Activated CD4-positive, CD25-positive, alpha-beta regulatory T cell treated with anti-CD3 and anti-CD28 coated beads, Interleukin-2, amount 50 U/mL, for 72 hours (primary cell): ENCODE results near the gene ZFYVE28.
"Not testable (repeated sequence)": the region's sequence is repeated elsewhere in the genome, so short reads cannot be mapped to it uniquely, and the experiment has no call there.

ENCODE experiments used
- DNase-seq: peaks from one replicate; pipeline ENCODE4 v3.0.0; 2021

ZFYVE28 gene

GRCh38 chr4:2283199-2283711 is 135.2 kb downstream of the ZFYVE28 start:
- no peak for DNase-seq

GRCh38 chr4:2281575-2282343 is 136.7 kb downstream of the ZFYVE28 start:
- peak; percentile 61 for DNase-seq

- DNase-seq = no peak
These were observed 137.7 kb downstream of the ZFYVE28 start for GRCh38 chr4:2280531-2281300.

DNA sequence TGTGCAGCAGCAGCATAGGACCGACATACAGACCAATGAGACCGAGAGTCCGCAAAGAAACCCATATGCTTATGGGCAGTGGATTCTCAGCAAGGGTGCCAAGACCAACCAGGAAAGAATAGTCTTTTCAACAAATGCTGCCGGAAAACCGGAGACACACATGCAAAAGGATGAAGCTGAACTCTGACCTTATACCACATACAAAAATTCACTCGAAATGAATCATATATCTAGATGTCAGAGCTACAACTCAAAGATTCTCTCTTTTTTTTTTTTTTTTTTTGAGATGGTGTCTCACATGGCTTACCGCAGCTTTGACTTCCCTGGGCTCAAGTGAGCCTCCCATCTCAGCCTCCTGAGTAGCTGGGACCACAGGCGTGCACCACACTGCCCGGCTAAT is 140.5 kb downstream of the ZFYVE28 start:
- no peak for DNase-seq

DNA sequence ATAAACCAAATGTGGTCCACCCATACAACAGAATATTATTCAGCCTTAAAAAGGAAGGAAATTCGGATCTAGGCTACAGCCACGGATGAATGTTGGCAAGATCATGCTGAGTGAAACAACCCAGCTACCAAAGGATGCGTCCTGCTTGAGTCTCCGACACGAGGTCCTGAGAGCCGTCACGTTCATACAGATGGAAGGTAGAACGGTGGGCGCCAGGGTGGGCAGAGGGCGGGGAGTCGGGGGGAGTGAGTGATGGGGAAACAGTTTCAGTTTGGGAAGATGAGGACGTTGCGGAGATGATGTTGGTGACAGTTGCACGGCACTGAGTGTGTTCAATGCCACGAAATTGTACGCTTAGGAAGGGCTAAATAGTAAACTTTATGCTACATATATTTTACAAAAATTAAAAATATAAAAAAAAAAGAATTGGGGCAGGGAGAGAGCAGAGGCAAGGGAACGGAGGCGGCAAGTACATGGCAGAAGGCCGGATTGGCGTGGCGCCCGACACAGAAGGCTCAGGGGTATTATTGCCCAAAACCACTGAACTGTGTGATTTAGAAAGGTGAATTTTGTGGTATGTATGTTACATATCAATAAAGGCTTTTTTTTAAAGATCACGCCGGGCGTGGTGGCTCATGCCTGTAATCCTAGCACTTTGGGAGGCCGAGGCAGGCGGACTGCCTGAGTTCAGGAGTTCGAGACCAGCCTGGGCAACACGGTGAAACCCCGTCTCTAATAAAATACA is 141.7 kb downstream of the ZFYVE28 start:
- DNase-seq = no peak

DNA sequence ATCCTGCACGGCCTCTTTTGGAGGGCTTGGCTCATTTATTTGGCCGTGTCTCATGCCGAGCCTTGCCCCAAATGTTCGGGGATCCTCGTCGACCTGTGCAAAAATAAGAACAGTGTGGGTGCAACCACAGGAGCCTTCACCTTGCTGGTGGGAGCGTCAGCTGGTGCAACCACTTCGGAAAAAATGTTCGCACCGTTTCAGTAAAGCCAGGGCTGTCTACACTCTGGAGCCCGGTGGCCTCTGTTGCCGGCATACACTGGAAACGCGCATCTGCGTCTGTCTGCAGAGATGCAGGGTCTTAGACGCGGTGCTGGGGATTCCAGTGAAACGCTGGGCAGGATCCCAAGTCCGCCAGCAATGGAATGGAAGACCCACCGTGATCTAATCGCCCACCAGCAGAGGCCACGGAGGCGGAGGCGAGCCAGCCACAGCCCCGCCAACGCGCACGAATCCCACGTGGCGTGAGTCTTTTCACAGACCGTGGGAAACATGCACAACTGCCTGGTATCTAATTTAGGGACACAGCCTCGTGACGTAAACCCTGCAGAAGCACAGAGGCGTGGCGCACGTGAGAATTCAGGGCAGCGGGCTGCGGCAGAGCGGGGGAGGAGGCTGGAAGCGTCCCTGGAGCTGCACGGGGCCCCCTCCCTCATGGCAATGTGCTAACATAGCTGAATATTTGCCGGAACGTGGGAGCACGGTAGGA is 142.7 kb downstream of the ZFYVE28 start:
- DNase-seq = no peak

- DNase-seq = not testable (repeated sequence)
These were observed 143.4 kb downstream of the ZFYVE28 start for GRCh38 chr4:2275044-2275397.

DNA sequence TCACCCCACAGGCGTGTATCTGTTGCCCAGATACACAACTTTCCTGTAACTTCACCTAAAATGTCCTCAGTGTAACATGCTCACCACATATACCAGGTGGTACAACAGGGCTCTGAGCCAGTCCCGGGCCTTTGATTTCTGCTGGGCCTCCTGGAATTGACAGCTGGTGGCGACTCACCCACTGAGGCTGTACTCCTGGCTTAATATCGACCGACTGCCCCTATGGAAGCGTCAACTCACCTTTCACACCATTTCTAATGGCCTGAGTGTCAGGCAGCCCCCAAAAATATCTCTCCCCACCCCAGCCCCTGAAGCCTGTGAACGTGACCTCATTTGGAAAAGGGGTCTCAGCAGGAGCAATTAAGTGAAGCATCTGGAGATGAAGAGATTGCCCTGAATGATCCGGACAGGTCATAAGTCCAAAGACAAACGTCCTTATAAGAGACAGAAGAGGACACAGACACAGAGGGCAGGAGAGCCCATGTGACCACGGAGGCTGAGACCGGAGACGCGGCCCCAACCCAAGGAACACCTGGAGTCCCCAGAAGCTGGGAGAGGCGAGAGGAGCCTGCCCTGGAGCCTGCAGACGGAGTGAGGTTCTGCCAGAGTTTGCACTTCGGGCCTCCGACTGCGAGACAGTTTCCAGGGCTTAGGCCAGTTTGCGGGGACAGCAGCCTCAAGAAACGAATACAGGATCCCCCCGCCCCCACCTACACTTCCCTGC is 144.0 kb downstream of the ZFYVE28 start:
- no peak for DNase-seq

GRCh38 chr4:2273657-2274319 is 144.7 kb downstream of the ZFYVE28 start:
- DNase-seq = no peak

DNA sequence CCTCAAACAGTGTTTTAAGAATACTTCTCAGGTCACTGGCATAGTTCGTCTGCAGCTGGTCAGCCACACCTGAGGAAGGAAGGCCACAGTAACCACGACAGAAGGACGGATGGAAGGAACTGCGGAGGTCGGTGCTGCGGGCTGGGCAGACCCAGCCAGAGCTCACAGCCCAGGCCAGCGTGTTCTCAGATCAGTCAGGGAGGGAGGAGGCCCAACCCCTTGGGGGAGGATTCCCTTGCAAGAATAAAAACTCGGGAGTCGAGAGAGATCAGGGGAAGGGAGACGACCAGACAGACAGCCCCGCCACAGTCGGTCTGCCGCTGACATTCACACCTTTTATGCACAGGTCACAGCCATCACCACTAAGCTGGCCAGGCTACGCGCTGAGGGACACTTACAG is 145.2 kb downstream of the ZFYVE28 start:
- no peak for DNase-seq

GRCh38 chr4:2272828-2273120 is 145.7 kb downstream of the ZFYVE28 start:
- no peak for DNase-seq

GRCh38 chr4:2272026-2272827 is 146.2 kb downstream of the ZFYVE28 start:
- DNase-seq = no peak

GRCh38 chr4:2271279-2272025 is 147.0 kb downstream of the ZFYVE28 start:
- no peak for DNase-seq

- no peak for DNase-seq
These were observed 147.9 kb downstream of the ZFYVE28 start for GRCh38 chr4:2270341-2271165.

- no peak for DNase-seq
These were observed 148.8 kb downstream of the ZFYVE28 start for GRCh38 chr4:2269618-2270163.

GRCh38 chr4:2269206-2269531 is 149.3 kb downstream of the ZFYVE28 start:
- no peak for DNase-seq

DNA sequence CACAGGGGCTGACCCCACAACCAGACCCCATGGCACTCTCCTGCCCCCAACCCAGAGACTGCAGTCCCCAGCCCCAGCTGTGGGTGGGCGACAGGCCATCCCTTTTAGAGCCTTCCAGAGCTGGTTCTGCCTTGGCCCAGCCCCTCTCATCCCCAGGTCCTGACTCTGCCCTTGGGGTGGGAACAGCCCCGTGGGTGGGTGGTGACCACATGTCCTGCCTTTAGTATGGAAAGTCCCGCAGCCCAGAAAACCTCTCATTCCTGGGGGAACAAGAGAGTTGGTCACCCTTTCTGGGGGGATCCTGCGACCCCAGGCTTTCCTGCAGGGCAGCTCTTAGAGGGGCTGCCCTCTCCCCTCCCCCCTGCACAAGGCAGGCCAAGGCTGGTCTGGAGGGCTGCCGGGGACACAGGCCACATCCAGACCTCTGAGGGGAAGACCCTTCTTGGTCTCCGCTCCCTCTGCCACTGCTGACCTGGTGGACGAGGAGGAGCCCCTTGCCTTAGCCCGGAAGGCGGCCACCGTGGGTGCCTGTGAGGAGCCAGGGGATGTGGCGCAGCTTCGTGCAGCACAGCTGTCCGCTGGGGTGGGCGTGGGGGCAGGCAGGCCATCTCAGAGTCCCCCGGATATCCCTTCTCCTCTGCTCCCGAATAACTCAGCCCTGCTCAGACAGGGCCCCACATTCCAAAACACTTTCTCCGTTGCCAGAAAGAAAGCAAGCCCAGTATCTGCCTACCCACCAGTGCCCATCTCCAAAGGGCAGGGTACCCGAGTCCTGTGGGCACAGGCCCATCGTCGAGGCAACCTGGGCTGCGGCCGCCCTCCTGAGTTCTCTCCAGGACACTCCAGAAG is 149.9 kb downstream of the ZFYVE28 start:
- DNase-seq = no peak

DNA sequence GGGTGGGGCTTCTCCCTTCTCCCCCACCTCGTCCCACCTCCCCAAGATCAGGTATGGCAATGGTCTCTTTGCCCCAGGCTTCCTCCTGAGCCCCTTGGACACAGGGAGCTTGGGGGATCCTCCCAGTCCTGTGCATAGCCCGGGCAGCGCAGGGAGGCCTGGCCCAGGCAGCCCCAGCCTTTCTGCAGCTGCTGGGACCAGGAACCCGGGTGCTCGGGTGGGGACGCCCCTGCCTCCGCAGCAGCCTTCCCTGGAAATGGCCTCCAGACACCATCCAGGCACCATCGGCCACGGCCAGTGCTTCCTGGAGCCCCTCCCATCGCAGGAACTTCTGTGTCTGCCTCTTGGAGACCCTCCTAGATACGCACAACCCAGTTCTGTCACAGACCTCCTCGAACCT is 150.6 kb downstream of the ZFYVE28 start:
- no peak for DNase-seq
